ENCODE results near the gene MLLT10.

Gene MLLT10

GRCh38 chr10:21525367-21526187 lies 8.5 kb upstream of the MLLT10 start, which contains the start of gene SKIDA1:
TSS of gene SKIDA1 (minus strand) at chr10:21525682. CDS start at chr10:21517822, 7,860 bp downstream.
- Mint-ChIP-seq H3K36me3 (no peaks in the 10 kb centered on the region), H3K4me1 (peaks cover 17% of the 10 kb centered on the region), H3K27ac (peak within 1 kb of the TSS; percentile 90), H3K4me3 (peak within 1 kb of the TSS; percentile 93), H3K27me3 (peaks cover 5% of the 10 kb centered on the region), H3K9me3 (no peaks in the 10 kb centered on the region)
- DNase-seq (ENCODE audit: low spot score in 2 of 2) (peak in 1 of 2 donors; percentile 32), ATAC-seq (ENCODE audit: low read depth) (peak; percentile 61)

GRCh38 chr10:21526188-21526859 lies 7.7 kb upstream of the MLLT10 start:
- Mint-ChIP-seq H3K27me3 (peaks cover 2% of the 10 kb centered on the region), H3K4me3 (peak overlapping the region; percentile 87), H3K27ac (peak overlapping the region; percentile 90), H3K36me3 (no peaks in the 10 kb centered on the region), H3K4me1 (peaks cover 15% of the 10 kb centered on the region), H3K9me3 (no peaks in the 10 kb centered on the region)
- DNase-seq (ENCODE audit: low spot score in 2 of 2): peak in 1 of 2 donors; percentile 31
- peak; percentile 44 for ATAC-seq (ENCODE audit: low read depth)

- H3K27ac Mint-ChIP-seq: peak overlapping the region; percentile 90
- H3K4me3 Mint-ChIP-seq: peak overlapping the region; percentile 87
- ATAC-seq (ENCODE audit: low read depth): peak; percentile 25
- H3K4me1 Mint-ChIP-seq: peaks cover 15% of the 10 kb centered on the region
- no peaks in the 10 kb centered on the region for H3K36me3 Mint-ChIP-seq
- H3K9me3 Mint-ChIP-seq: no peaks in the 10 kb centered on the region
- peak; percentile 26 to 43 for DNase-seq (ENCODE audit: low spot score in 2 of 2)
- no peaks in the 10 kb centered on the region for H3K27me3 Mint-ChIP-seq
These were observed 7.0 kb upstream of the MLLT10 start for GRCh38 chr10:21526860-21527597.

- peak overlapping the region; percentile 90 for H3K27ac Mint-ChIP-seq
- H3K4me1 Mint-ChIP-seq: peaks cover 15% of the 10 kb centered on the region
- H3K36me3 Mint-ChIP-seq: no peaks in the 10 kb centered on the region
- no peaks in the 10 kb centered on the region for H3K9me3 Mint-ChIP-seq
- no peaks in the 10 kb centered on the region for H3K27me3 Mint-ChIP-seq
- ATAC-seq (ENCODE audit: low read depth) (no peak), DNase-seq (ENCODE audit: low spot score in 2 of 2) (no peak)
- H3K4me3 Mint-ChIP-seq: peak overlapping the region; percentile 85
These were observed 6.3 kb upstream of the MLLT10 start for GRCh38 chr10:21527598-21528235.

- DNase-seq (ENCODE audit: low spot score in 2 of 2): no peak
- Mint-ChIP-seq H3K4me3 (no peak overlapping the region), H3K9me3 (no peaks in the 10 kb centered on the region), H3K27me3 (no peaks in the 10 kb centered on the region), H3K27ac (no peak overlapping the region), H3K36me3 (no peaks in the 10 kb centered on the region), H3K4me1 (peaks cover 22% of the 10 kb centered on the region)
- ATAC-seq (ENCODE audit: low read depth): no peak
These were observed 5.6 kb upstream of the MLLT10 start for GRCh38 chr10:21528236-21529031.

GRCh38 chr10:21529032-21529910 lies 4.8 kb upstream of the MLLT10 start:
- no peak for ATAC-seq (ENCODE audit: low read depth)
- Mint-ChIP-seq H3K27me3 (no peaks in the 10 kb centered on the region), H3K4me3 (no peak overlapping the region), H3K9me3 (no peaks in the 10 kb centered on the region), H3K4me1 (peaks cover 24% of the 10 kb centered on the region), H3K36me3 (no peaks in the 10 kb centered on the region), H3K27ac (no peak overlapping the region)
- no peak for DNase-seq (ENCODE audit: low spot score in 2 of 2)

GRCh38 chr10:21530168-21530567 lies 3.9 kb upstream of the MLLT10 start:
- Mint-ChIP-seq H3K36me3 (no peaks in the 10 kb centered on the region), H3K9me3 (no peaks in the 10 kb centered on the region), H3K27ac (no peak overlapping the region), H3K4me1 (peaks cover 18% of the 10 kb centered on the region), H3K4me3 (no peak overlapping the region), H3K27me3 (no peaks in the 10 kb centered on the region)
- no peak for ATAC-seq (ENCODE audit: low read depth)
- no peak for DNase-seq (ENCODE audit: low spot score in 2 of 2)

- H3K4me3 Mint-ChIP-seq: no peak overlapping the region
- DNase-seq (ENCODE audit: low spot score in 2 of 2): no peak
- peaks cover 17% of the 10 kb centered on the region for H3K4me1 Mint-ChIP-seq
- H3K27me3 Mint-ChIP-seq: no peaks in the 10 kb centered on the region
- H3K27ac Mint-ChIP-seq: no peak overlapping the region
- no peak for ATAC-seq (ENCODE audit: low read depth)
- no peaks in the 10 kb centered on the region for H3K9me3 Mint-ChIP-seq
- no peaks in the 10 kb centered on the region for H3K36me3 Mint-ChIP-seq
These were observed 3.4 kb upstream of the MLLT10 start for GRCh38 chr10:21530641-21531040.

GRCh38 chr10:21531164-21531563 lies 2.9 kb upstream of the MLLT10 start:
- H3K4me3 Mint-ChIP-seq: no peak overlapping the region
- H3K36me3 Mint-ChIP-seq: no peaks in the 10 kb centered on the region
- H3K9me3 Mint-ChIP-seq: no peaks in the 10 kb centered on the region
- H3K27me3 Mint-ChIP-seq: no peaks in the 10 kb centered on the region
- DNase-seq (ENCODE audit: low spot score in 2 of 2): no peak
- no peak for ATAC-seq (ENCODE audit: low read depth)
- peaks cover 18% of the 10 kb centered on the region for H3K4me1 Mint-ChIP-seq
- H3K27ac Mint-ChIP-seq: no peak overlapping the region

- no peak for DNase-seq (ENCODE audit: low spot score in 2 of 2)
- peak overlapping the region; percentile 90 for H3K4me3 Mint-ChIP-seq
- H3K27ac Mint-ChIP-seq: peak overlapping the region; percentile 93
- no peaks in the 10 kb centered on the region for H3K36me3 Mint-ChIP-seq
- H3K27me3 Mint-ChIP-seq: no peaks in the 10 kb centered on the region
- no peaks in the 10 kb centered on the region for H3K9me3 Mint-ChIP-seq
- peaks cover 12% of the 10 kb centered on the region for H3K4me1 Mint-ChIP-seq
- ATAC-seq (ENCODE audit: low read depth): no peak
These were observed 1.2 kb upstream of the MLLT10 start for GRCh38 chr10:21532694-21533466.

- DNase-seq (ENCODE audit: low spot score in 2 of 2) (no peak), ATAC-seq (ENCODE audit: low read depth) (no peak)
- Mint-ChIP-seq H3K36me3 (peaks cover 3% of the 10 kb centered on the region), H3K9me3 (no peaks in the 10 kb centered on the region), H3K27ac (peak overlapping the region; percentile 93), H3K4me3 (peak overlapping the region; percentile 90), H3K4me1 (peaks cover 14% of the 10 kb centered on the region), H3K27me3 (no peaks in the 10 kb centered on the region)
These were observed 201 bp downstream of the MLLT10 start for GRCh38 chr10:21534280-21534586.
